GM12891 (cell line): ENCODE measurements around the gene CPSF3.

ENCODE experiments used
- POLR2A ChIP-seq: IDR thresholded peaks from 2 replicates; pipeline ENCODE4 v1.6.1; 2011; ENCODE audit warnings: low read depth, low read length, control low read depth
- POLR2AphosphoS5 ChIP-seq: IDR thresholded peaks from 2 replicates; pipeline ENCODE4 v1.6.1; 2011; ENCODE audit warnings: low read depth, low read length, control low read depth

DNA sequence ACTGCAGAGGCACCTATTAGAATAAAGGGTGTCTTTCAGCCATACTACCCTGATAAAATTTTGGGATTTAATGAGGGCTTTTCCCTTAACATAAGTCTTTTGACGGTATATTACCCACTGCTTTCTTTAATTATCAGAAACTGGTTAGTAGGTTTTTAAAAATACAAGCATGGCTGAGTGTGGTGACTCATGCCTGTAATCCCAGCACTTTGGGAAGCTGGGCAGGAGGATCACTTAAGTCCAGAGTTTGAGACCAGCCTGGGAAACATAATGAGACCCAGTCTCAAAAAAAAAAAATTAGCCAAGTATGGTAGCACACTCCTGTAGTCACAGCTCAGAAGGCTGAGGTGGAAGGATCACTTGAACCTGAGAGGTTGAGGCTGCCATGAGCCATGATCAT, 16.1 kb downstream of the CPSF3 start:
- TF ChIP-seq POLR2AphosphoS5 (no peak), POLR2A (no peak)
